Fibroblast of skin of right biceps (primary cell): ENCODE results near the gene ATP8B1.
"Not testable (repeated sequence)": the region's sequence is repeated elsewhere in the genome, so short reads cannot be mapped to it uniquely, and the experiment has no call there.

ENCODE experiments used
- DNase-seq: peaks from one replicate; pipeline ENCODE4 v3.0.0-alpha.2; 2013

The ATP8B1 gene

DNA sequence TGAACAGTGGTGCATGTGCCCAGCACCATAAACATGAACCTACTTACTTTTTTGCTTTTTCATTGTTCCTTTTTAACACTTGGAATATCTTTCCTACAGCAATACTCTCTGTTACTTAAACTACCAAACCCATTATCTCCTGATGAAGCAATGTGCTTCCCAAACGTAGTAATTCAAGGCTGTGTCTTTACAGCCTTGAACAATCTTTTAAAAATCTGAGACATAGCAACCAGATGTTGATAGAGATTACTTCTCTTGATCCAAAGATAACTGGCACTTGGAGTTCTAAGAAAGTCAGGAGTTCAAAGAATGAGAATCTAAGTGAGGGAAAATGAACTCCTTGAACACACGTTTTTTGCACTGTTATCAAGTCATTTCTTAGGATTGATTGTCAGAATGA lies 40.4 kb downstream of the ATP8B1 start:
- DNase-seq, result no peak

DNA sequence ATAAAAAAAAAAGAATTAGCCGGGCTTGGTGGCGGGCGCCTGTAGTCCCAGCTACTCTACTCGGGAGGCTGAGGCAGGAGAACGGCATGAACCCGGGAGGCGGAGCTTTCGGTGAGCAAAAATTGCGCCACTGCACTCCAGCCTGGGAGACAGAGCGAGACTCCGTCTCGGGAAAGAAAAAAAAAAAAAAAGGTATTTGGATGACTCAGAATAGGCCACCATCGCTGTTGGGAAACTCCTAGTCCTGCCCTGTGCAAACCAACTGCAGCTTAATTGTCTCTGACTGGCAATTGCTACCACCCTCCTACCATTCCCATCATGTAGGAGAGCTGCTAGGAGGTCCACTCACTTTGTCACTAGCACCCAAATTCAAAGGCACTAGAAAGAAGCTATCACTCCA lies 43.5 kb downstream of the ATP8B1 start:
- no peak for DNase-seq

DNA sequence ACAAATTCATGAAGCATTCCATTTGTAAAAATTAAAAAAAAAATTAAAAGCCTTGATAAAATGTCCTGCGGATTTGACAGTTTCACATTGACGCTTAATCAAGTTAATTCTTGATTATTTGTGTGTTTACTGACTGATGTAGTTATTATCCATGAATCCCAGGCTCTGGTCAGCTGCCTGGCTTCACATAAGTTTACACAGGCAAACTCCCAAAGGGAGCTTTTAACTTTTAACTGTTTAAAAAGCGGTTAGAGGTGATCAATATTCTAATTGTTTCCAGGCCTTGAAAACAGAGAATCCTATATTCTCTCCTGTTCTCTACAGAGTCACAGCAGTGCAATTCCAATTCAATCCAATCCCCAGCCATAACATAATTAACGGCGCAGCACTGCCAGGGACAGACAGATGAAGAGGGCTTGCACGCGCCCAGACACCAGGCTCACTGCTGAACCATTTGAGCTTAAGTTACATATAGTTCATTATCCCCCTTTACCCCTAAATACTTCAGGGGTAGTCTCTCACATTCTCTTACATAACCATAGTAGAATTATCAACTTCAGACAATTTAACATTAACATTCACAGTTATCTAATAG lies 47.5 kb downstream of the ATP8B1 start:
- DNase-seq, result no peak

- no peak for DNase-seq
Measured at GRCh38 chr18:57754577-57755338, 48.4 kb downstream of the ATP8B1 start.

GRCh38 chr18:57753063-57753462 lies 50.1 kb downstream of the ATP8B1 start:
- no peak for DNase-seq

DNA sequence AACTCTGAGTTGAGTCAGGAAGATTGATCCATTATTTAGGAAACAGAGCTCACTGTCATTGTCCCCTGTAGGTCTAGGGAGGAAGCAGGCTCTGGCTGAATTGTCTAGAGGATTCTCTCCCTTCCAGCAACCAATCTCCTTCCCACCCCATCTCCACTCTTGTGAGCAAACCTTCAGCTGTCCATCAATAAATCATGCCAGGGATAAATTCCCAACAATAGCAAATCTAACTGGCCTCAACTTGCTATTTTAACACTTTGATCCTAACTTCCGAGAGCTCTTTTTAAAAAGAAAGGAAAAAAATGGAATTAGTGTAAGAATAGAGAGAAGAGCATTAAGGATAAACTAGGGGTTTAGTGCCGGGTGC lies 53.5 kb downstream of the ATP8B1 start:
- DNase-seq, result no peak

DNA sequence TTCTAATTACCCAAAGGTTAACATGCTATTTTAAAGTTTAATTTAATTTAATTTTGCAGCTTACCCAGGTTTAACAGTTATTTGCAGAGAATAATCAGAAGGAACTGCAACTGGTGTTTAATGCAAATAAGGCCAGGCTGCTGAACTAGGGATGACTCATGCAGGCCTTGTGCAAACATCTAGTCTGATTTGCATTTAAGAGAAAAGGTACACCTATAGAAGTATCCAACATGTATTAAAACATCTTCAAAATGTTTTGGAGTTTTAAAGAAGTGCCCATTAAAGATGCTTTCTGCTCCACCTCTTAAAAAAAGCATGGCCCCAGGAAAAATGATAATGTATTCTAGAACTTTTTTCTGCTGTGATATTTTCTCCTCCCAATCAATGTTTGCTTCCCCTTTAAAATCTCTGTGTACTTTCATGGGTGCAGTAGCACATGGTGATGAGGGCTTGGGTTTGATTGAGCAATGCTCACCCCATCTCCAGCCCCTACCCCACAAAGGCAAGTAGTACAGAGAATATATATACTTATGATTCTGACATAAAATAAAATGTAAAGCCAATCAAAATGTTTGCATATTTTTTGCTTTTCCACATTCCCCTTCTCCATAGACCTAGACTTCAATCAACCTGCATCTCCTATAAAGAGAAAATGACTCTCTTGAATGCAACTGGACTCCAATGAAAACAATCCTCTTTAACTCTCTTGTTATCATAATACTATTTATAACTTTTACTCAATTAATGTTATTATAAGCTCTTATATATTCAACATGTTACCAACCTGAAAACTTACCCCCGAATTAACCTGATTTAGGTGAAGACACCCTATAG lies 54.1 kb downstream of the ATP8B1 start:
- peak; percentile 43 for DNase-seq

GRCh38 chr18:57747809-57748680 lies 55.1 kb downstream of the ATP8B1 start:
- DNase-seq, result no peak

DNA sequence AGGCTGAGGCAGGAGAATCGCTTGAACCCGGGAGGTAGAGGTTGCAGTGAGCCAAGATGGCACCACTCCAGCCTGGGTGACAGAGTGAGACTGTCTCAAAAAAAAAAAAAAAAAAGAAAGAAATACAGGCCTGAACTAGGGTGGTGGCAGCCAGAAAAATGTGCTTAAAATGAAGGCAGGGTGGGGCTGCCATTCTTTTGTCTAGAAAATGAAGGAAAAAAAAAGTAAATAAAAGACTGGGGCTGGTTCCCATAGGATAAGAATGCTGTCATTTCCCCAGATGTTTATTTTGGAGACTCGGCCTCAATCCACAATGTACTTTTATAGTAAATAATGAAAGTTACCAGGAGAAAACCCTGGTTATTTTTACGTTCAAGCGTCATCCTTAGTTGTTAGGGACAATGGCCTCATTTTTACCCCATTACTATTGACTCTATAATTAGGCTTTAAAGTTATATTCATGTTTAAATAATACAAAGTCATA lies 58.9 kb downstream of the ATP8B1 start:
- DNase-seq, result peak; percentile 49

- DNase-seq, result peak; percentile 95
Measured at GRCh38 chr18:57743008-57743407, 60.1 kb downstream of the ATP8B1 start.

GRCh38 chr18:57741273-57741672 lies 61.8 kb downstream of the ATP8B1 start:
- DNase-seq, result no peak

- no peak for DNase-seq
Measured at GRCh38 chr18:57738078-57738477, 65.0 kb downstream of the ATP8B1 start.

DNA sequence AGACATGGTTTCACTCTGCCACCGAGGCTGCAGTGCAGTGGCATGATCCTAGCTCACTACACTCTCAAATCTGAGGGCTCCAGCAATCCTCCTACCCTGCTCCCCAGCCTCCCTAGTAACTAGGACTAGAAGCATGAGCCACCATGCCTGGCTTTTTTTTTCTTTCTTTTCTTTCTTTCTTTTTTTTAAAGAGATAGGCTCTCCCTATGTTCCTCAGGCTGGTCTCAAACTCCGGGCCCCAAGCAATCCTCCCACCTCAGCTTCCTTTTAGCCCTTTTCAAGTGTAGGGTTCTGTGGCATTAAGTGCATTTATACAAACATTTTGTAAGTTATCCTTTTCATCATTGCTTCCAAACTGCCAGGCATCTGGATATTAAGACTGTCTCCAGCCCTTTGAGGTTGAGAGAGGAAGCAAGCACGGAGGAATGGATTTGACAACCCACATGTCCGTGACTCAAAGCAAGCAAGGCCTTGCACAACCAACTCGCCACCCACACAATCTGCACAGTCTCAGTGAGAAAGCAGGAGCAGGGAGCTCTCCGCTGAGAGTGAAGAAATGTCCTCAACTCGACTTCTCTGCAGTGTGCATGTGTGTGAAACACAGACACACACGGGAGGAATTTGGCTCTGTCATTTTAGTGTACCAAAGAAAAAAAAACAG lies 65.6 kb downstream of the ATP8B1 start:
- peak; percentile 96 for DNase-seq

- not testable (repeated sequence) for DNase-seq
Measured at GRCh38 chr18:57735042-57735441, 68.1 kb downstream of the ATP8B1 start.

DNA sequence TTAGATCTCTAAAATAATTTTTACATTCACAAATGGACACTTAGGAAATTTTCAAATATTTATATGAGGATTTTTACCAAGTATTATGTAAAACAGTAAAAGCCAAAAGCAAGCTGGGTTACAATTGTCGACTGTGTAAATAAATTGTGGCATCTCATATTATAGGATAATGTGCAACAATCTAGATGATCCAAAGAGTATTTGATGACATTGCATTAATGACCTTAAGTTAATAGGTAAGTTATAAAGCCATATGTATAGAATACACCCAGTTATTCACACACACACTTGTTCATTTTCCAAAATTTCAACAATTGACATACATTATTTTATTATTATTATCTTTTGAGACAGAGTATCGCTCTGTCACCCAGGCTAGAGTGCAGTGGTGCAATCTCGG lies 69.3 kb downstream of the ATP8B1 start:
- no peak for DNase-seq

GRCh38 chr18:57730146-57730545 lies 73.0 kb downstream of the ATP8B1 start:
- peak; percentile 30 for DNase-seq

DNA sequence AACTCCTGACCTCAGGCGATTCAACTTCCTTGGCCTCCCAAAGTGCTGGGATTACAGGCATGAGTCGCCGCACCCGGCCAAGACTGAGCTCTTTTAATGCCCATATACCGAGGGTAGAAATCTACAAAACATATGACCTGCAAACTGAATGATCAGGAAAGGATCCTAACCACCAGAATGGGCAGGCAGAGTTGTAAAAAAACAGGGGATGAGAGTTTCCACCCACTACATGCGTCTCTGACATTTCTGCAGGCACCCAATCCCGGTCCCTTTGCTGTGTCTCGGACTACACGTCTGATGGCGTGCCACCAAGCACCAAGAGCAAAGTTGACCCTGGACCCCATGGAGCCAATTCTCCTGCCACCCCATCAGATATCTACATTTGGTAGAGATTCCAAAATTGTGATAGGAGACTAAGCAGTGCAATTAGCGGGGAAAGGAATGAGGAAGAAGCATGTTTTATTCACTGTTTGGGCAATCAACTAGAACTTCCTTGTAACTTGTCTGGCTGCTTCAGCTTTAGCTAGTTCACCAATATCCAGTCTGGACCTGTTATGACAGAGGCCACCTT lies 74.1 kb downstream of the ATP8B1 start:
- DNase-seq, result peak; percentile 44

- DNase-seq, result peak; percentile 59
Measured at GRCh38 chr18:57727952-57728807, 74.9 kb downstream of the ATP8B1 start.

DNA sequence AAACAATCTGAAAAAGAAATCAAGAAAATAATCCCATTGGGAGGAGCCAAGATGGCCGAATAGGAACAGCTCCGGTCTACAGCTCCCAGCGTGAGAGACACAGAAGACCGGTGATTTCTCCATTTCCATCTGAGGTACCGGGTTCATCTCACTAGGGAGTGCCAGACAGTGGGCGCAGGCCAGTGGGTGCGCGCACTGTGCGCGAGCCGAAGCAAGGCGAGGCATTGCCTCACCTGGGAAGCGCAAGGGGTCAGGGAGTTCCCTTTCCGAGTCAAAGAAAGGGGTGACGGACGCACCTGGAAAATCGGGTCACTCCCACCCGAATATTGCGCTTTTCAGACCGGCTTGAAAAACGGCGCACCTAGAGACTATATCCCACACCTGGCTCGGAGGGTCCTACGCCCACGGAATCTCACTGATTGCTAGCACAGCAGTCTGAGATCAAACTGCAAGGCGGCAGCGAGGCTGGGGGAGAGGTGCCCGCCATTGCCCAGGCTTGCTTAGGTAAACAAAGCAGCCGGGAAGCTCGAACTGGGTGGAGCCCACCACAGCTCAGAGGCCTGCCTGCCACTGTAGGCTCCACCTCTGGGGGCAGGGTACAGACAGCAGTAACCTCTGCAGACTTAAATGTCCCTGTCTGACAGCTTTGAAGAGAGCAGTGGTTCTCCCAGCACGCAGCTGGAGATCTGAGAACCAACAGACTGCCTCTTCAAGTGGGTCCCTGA lies 83.7 kb downstream of the ATP8B1 start:
- not testable (repeated sequence) for DNase-seq

DNA sequence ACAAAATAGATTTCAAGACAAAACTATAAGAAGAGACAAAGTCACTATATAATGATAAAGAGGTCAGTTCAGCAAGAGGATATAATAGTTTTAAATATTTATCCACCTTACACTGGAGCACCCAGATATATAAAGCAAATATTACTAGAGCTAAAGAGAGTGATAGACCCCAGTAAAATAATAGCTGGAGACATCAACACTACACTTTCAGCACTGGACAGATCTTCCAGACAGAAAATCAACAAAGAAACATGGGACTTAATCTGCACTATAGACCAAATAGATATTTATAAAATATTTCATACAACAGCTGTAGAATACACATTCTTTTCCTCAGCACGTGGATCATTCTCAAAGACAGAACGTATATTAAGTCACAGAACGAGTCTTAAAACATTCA lies 86.6 kb downstream of the ATP8B1 start:
- DNase-seq, result no peak
